ENCODE measurements around the gene GMCL1. TPM values are rescaled to one million over a fixed set of nuclear protein-coding genes. Genes with fewer than 3 reads are reported as not detected.

GMCL1 gene, protein sequence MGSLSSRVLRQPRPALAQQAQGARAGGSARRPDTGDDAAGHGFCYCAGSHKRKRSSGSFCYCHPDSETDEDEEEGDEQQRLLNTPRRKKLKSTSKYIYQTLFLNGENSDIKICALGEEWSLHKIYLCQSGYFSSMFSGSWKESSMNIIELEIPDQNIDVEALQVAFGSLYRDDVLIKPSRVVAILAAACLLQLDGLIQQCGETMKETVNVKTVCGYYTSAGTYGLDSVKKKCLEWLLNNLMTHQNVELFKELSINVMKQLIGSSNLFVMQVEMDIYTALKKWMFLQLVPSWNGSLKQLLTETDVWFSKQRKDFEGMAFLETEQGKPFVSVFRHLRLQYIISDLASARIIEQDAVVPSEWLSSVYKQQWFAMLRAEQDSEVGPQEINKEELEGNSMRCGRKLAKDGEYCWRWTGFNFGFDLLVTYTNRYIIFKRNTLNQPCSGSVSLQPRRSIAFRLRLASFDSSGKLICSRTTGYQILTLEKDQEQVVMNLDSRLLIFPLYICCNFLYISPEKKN
- total RNA-seq (2014; rRNA removed; shearing (Covaris generic); ENCODE audit: low replicate concordance), result 34.4 and 75.3 TPM in 2 replicates

- Histone ChIP-seq H3K4me3 (ENCODE audit: low read length) (peak within 1 kb of the TSS; percentile 79), H3K27ac (ENCODE audit: low read length) (peak within 1 kb of the TSS; percentile 45), H2AFZ (ENCODE audit: low read length) (peak within 1 kb of the TSS; percentile 70), H3K36me3 (ENCODE audit: insufficient read depth, low read length) (peaks cover 7% of the 10 kb centered on the region), H3K9ac (ENCODE audit: low read length) (peak within 1 kb of the TSS; percentile 92), H3K9me2 (replicated peaks; ENCODE audit: insufficient read depth, low read length) (no peaks in the 10 kb centered on the region), H3K79me2 (ENCODE audit: low read length) (peaks cover 50% of the 10 kb centered on the region), H4K20me1 (ENCODE audit: insufficient read depth, low read depth, low read length) (peaks cover 12% of the 10 kb centered on the region; the same call in 1 of the 2 replicates), H3K4me2 (ENCODE audit: low read depth, low read length, poor library complexity, severe bottlenecking) (peak within 1 kb of the TSS; percentile 79), H3K9me3 (ENCODE audit: low read length) (no peaks in the 10 kb centered on the region), H3K27me3 (ENCODE audit: low read length) (no peaks in the 10 kb centered on the region), H3K4me1 (ENCODE audit: low read length) (peaks cover 40% of the 10 kb centered on the region)
- DNase-seq, result peak; percentile 100
These were observed at the start of gene GMCL1 for GRCh38 chr2:69829256-69830044. GMCL1 (plus strand) TSS chr2:69829660; CDS start chr2:69829893, 233 bp downstream.

- no peaks in the 10 kb centered on the region for H4K20me1 ChIP-seq (ENCODE audit: insufficient read depth, low read depth, low read length)
- no peak overlapping the region for H3K4me2 ChIP-seq (ENCODE audit: low read depth, low read length, poor library complexity, severe bottlenecking)
- no peaks in the 10 kb centered on the region for H3K27me3 ChIP-seq (ENCODE audit: low read length)
- no peak overlapping the region for H2AFZ ChIP-seq (ENCODE audit: low read length)
- H3K27ac ChIP-seq (ENCODE audit: low read length), result no peak overlapping the region
- no peak for DNase-seq
- no peaks in the 10 kb centered on the region for H3K9me3 ChIP-seq (ENCODE audit: low read length)
- H3K79me2 ChIP-seq (ENCODE audit: low read length), result no peaks in the 10 kb centered on the region
- H3K36me3 ChIP-seq (ENCODE audit: insufficient read depth, low read length), result no peaks in the 10 kb centered on the region
- H3K9ac ChIP-seq (ENCODE audit: low read length), result no peak overlapping the region
- peaks cover 15% of the 10 kb centered on the region for H3K4me1 ChIP-seq (ENCODE audit: low read length)
- H3K4me3 ChIP-seq (ENCODE audit: low read length), result no peak overlapping the region
- H3K9me2 ChIP-seq (replicated peaks; ENCODE audit: insufficient read depth, low read length), result no peaks in the 10 kb centered on the region
These were observed 48.5 kb upstream of the GMCL1 start for GRCh38 chr2:69780921-69781320.

DNA sequence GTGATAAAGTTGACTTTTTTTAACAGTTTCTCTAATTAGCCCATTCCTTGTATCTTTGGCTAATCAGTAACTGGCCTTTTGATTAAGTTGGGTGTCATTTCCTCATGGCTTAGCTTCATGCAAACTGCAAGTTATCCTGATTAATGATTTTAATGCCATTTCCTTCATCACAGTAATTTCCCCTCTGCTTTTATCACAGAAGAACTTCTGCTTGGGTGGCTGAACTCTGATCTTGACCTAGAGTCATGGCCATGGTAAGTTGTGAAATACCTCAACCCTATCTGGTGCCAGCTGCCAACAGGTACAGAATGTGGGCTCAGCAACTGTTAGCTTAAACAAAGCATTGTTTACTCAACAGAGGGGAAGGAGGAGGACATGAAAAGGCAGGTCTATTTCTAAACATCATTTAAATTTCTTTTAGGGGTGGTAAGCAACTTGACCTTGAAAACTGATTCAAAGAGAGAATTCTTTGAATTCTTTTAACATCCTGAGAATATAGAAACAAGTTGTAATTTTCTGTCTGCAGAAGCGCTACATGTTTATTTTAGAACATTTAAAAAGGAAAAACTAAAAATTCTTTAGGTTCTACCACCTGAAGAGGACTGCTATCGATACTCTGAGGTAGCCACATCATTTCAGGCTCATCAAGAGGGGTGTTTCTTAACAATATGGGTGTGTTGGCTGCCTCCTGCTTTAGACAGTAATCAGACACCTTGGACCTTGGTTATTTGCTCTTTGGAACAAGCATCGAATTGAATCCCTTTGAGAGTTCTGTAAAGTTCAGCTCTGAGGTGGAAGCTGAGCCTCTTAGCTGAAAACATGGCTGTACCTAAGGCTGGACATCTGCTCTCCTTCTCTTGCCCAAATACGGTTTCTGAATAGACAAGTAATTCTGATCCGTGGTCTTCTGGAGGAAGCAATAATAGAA, 47.9 kb upstream of the GMCL1 start:
- no peaks in the 10 kb centered on the region for H3K27me3 ChIP-seq (ENCODE audit: low read length)
- H2AFZ ChIP-seq (ENCODE audit: low read length), result 0 out of 2 replicates have a peak overlapping the region, but pooled peaks have one; percentile 44
- no peak overlapping the region for H3K27ac ChIP-seq (ENCODE audit: low read length)
- H3K4me1 ChIP-seq (ENCODE audit: low read length), result peaks cover 15% of the 10 kb centered on the region
- H3K36me3 ChIP-seq (ENCODE audit: insufficient read depth, low read length), result no peaks in the 10 kb centered on the region
- no peak for DNase-seq
- H3K9me2 ChIP-seq (replicated peaks; ENCODE audit: insufficient read depth, low read length), result no peaks in the 10 kb centered on the region
- H3K79me2 ChIP-seq (ENCODE audit: low read length), result no peaks in the 10 kb centered on the region
- H3K9ac ChIP-seq (ENCODE audit: low read length), result no peak overlapping the region
- no peak overlapping the region for H3K4me3 ChIP-seq (ENCODE audit: low read length)
- no peaks in the 10 kb centered on the region for H4K20me1 ChIP-seq (ENCODE audit: insufficient read depth, low read depth, low read length)
- no peaks in the 10 kb centered on the region for H3K9me3 ChIP-seq (ENCODE audit: low read length)
- peak overlapping the region; percentile 8 for H3K4me2 ChIP-seq (ENCODE audit: low read depth, low read length, poor library complexity, severe bottlenecking)

GRCh38 chr2:69784228-69784627, 45.2 kb upstream of the GMCL1 start:
- Histone ChIP-seq H3K36me3 (ENCODE audit: insufficient read depth, low read length) (no peaks in the 10 kb centered on the region), H3K79me2 (ENCODE audit: low read length) (no peaks in the 10 kb centered on the region), H3K4me3 (ENCODE audit: low read length) (no peak overlapping the region), H3K4me1 (ENCODE audit: low read length) (peaks cover 15% of the 10 kb centered on the region), H3K9ac (ENCODE audit: low read length) (no peak overlapping the region), H3K9me3 (ENCODE audit: low read length) (no peaks in the 10 kb centered on the region), H3K27me3 (ENCODE audit: low read length) (no peaks in the 10 kb centered on the region), H3K27ac (ENCODE audit: low read length) (no peak overlapping the region), H3K9me2 (replicated peaks; ENCODE audit: insufficient read depth, low read length) (no peaks in the 10 kb centered on the region), H4K20me1 (ENCODE audit: insufficient read depth, low read depth, low read length) (no peaks in the 10 kb centered on the region), H3K4me2 (ENCODE audit: low read depth, low read length, poor library complexity, severe bottlenecking) (no peak overlapping the region), H2AFZ (ENCODE audit: low read length) (no peak overlapping the region)
- DNase-seq, result no peak

- Histone ChIP-seq H2AFZ (ENCODE audit: low read length) (no peak overlapping the region), H3K27ac (ENCODE audit: low read length) (no peak overlapping the region), H3K9me3 (ENCODE audit: low read length) (no peaks in the 10 kb centered on the region), H3K4me3 (ENCODE audit: low read length) (no peak overlapping the region), H3K4me2 (ENCODE audit: low read depth, low read length, poor library complexity, severe bottlenecking) (no peak overlapping the region), H3K9me2 (replicated peaks; ENCODE audit: insufficient read depth, low read length) (no peaks in the 10 kb centered on the region), H3K36me3 (ENCODE audit: insufficient read depth, low read length) (no peaks in the 10 kb centered on the region), H3K4me1 (ENCODE audit: low read length) (peaks cover 25% of the 10 kb centered on the region), H3K9ac (ENCODE audit: low read length) (no peak overlapping the region), H4K20me1 (ENCODE audit: insufficient read depth, low read depth, low read length) (no peaks in the 10 kb centered on the region), H3K79me2 (ENCODE audit: low read length) (no peaks in the 10 kb centered on the region), H3K27me3 (ENCODE audit: low read length) (no peaks in the 10 kb centered on the region)
- DNase-seq, result no peak
These were observed 44.1 kb upstream of the GMCL1 start for GRCh38 chr2:69785358-69785757.

DNA sequence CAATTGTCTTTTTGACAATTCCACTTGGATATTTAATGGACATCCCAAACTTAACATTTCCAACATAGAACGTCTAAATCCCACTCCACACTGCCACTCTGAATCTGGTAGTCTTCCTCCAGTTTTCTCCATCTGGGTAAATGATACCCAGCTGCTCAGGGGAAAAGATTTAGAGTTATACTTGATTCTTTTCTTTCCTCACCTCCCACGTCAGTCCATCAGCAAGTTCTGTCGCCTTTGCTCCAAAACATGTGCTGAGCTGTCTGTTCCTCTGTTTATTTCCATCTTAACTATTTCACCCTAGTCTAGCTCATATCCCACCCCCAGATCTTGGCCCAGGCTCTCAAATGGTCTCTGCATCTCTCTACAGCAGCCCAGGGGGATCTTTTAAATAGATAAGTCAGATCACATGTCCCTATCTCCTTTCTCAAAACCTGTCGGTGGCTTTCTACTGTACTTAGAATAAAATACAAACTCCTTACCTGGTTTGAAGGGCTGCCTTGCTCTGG, 43.4 kb upstream of the GMCL1 start:
- Histone ChIP-seq H3K36me3 (ENCODE audit: insufficient read depth, low read length) (no peaks in the 10 kb centered on the region), H3K4me2 (ENCODE audit: low read depth, low read length, poor library complexity, severe bottlenecking) (no peak overlapping the region), H3K79me2 (ENCODE audit: low read length) (no peaks in the 10 kb centered on the region), H3K4me1 (ENCODE audit: low read length) (peaks cover 29% of the 10 kb centered on the region), H3K9me3 (ENCODE audit: low read length) (no peaks in the 10 kb centered on the region), H3K4me3 (ENCODE audit: low read length) (no peak overlapping the region), H2AFZ (ENCODE audit: low read length) (no peak overlapping the region), H3K27ac (ENCODE audit: low read length) (no peak overlapping the region), H4K20me1 (ENCODE audit: insufficient read depth, low read depth, low read length) (no peaks in the 10 kb centered on the region), H3K27me3 (ENCODE audit: low read length) (no peaks in the 10 kb centered on the region), H3K9ac (ENCODE audit: low read length) (no peak overlapping the region), H3K9me2 (replicated peaks; ENCODE audit: insufficient read depth, low read length) (no peaks in the 10 kb centered on the region)
- DNase-seq, result no peak

DNA sequence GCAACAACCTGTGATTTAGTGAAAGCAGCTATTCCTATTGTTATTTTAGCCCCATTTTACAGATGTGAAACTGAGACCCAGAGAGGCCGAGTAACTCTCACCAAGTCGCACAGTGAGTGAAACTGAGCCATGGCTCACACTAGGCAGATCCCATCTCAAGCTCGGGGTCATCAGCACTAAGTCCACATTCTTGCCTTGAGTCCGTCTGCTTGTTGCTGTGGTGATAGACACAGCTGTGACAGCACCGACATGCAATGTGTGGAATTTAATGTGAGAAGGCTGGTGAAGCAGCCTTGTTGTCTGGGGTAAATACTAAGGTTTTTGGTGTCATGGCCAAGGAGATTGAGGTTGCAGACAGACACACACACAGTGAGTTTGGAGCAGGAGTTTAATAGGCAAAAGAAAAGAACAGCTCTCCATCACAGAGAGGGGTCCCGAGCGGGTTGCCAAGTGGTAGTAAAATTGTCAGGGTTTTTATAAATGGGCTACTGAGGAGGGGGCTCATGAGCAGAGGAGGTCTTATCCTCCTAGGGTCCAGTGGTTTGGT, 40.2 kb upstream of the GMCL1 start:
- H4K20me1 ChIP-seq (ENCODE audit: insufficient read depth, low read depth, low read length), result no peaks in the 10 kb centered on the region
- H3K9ac ChIP-seq (ENCODE audit: low read length), result no peak overlapping the region; the same call in 1 of the 2 replicates
- no peaks in the 10 kb centered on the region for H3K9me3 ChIP-seq (ENCODE audit: low read length)
- H3K36me3 ChIP-seq (ENCODE audit: insufficient read depth, low read length), result no peaks in the 10 kb centered on the region
- no peak overlapping the region for H3K4me3 ChIP-seq (ENCODE audit: low read length)
- no peaks in the 10 kb centered on the region for H3K79me2 ChIP-seq (ENCODE audit: low read length)
- H3K4me1 ChIP-seq (ENCODE audit: low read length), result peaks cover 21% of the 10 kb centered on the region
- no peak overlapping the region for H3K4me2 ChIP-seq (ENCODE audit: low read depth, low read length, poor library complexity, severe bottlenecking)
- no peak for DNase-seq
- no peak overlapping the region for H3K27ac ChIP-seq (ENCODE audit: low read length)
- no peaks in the 10 kb centered on the region for H3K9me2 ChIP-seq (replicated peaks; ENCODE audit: insufficient read depth, low read length)
- H2AFZ ChIP-seq (ENCODE audit: low read length), result no peak overlapping the region
- H3K27me3 ChIP-seq (ENCODE audit: low read length), result no peaks in the 10 kb centered on the region
